ENCODE data around the gene VSTM2L. TPM values are rescaled to one million over a fixed set of nuclear protein-coding genes. Genes with fewer than 3 reads are reported as not detected.

VSTM2L gene
- total and polyA plus RNA-seq, 2 of the 4 experiments (the other 2 are of a cell fraction): 0.18 to 0.19 TPM

DNA sequence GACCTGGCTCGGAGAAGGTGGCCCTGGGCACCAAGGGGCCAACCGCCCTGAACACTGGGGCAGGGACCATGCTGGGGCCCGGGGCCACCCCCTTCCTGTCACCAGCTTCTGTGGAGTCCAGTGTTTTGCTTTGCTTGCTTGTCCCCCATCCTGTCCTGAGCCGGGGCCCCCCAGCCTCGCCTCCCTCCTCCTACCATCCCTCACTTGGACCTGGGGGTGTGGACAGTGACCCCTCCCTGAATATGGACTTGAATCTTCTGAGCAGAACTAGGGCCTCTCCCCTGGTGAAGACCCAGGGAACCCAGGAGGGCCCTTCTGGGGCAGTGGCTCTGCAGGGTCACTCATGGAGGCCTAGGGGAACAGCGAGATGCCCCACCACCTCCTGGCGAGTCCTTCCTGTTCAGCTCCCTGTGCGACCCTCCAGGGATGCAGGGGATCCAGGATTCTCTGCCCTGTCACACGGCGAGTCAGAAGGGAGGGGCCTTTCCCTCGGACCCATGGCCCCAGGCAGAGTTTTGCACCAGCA, 41.6 kb downstream of the VSTM2L start:
- CTCF ChIA-PET: no interaction called here
- Histone ChIP-seq H4K20me1 (ENCODE audit: insufficient read depth, low read length) (no peaks in the 10 kb centered on the region), H3K9me3 (ENCODE audit: control insufficient read depth, insufficient read depth, low read length) (peaks cover 10% of the 10 kb centered on the region), H3K4me3 (ENCODE audit: insufficient read depth, low read depth, low read length) (no peak overlapping the region), H2BK20ac (ENCODE audit: low read depth, low read length) (no peak overlapping the region), H3K14ac (replicated peaks; ENCODE audit: low read depth, low read length) (no peak overlapping the region), H3K4me2 (ENCODE audit: low read depth, low read length) (no peak overlapping the region), H3K27ac (ENCODE audit: insufficient read depth, low read length) (no peak overlapping the region), H4K91ac (ENCODE audit: insufficient read depth, low read depth, low read length) (no peak overlapping the region), H4K5ac (ENCODE audit: low read depth, low read length) (no peak overlapping the region), H3K23ac (ENCODE audit: low read depth, low read length) (no peak overlapping the region), H2BK15ac (ENCODE audit: low read depth, low read length) (no peak overlapping the region), H2BK120ac (ENCODE audit: low read depth, low read length) (no peak overlapping the region), H4K8ac (ENCODE audit: low read depth in 2 of 2, low read length in 2 of 2) (no peak overlapping the region), H3K79me1 (ENCODE audit: low read depth in 1 of 2, low read length in 2 of 2) (no peaks in the 10 kb centered on the region), H2BK5ac (ENCODE audit: low read depth, low read length, poor library complexity, severe bottlenecking) (no peak overlapping the region), H2AFZ (replicated peaks; ENCODE audit: low read length, poor library complexity) (no peak overlapping the region), H3K4ac (ENCODE audit: low read depth, low read length) (no peak overlapping the region), H2AK9ac (replicated peaks; ENCODE audit: low read depth, low read length, poor library complexity) (no peak overlapping the region), H2AK5ac (ENCODE audit: low read depth, low read length) (no peak overlapping the region), H3K27me3 (ENCODE audit: control insufficient read depth, insufficient read depth, low read length) (peaks cover 16% of the 10 kb centered on the region), H3K9me1 (ENCODE audit: insufficient read depth, low read length) (no peaks in the 10 kb centered on the region), H3K18ac (ENCODE audit: low read depth, low read length) (no peak overlapping the region), H3K56ac (ENCODE audit: extremely low read depth, insufficient read depth, low read length) (no peak overlapping the region), H3K36me3 (ENCODE audit: control insufficient read depth, insufficient read depth, low read length) (no peaks in the 10 kb centered on the region), H3K4me1 (ENCODE audit: control insufficient read depth, insufficient read depth, low read length) (no peaks in the 10 kb centered on the region), H3K9ac (ENCODE audit: low read depth, low read length) (no peak overlapping the region)
- POLR2A ChIA-PET (ENCODE audit: unreplicated experiment): no interaction called here
- no peak for DNase-seq
- no peak for ATAC-seq (ENCODE audit: low read depth)
- BruUV-seq (replicated peaks): no TSS peak
- intact Hi-C loops (cut with micrococcal nuclease) (no loop called here), dilution Hi-C loops (cut with HindIII; ENCODE audit: low sequenced_read_pairs, unreplicated experiment) (no loop called here), in situ Hi-C loops (cut with MboI; ENCODE audit: low sequenced_read_pairs) (no loop called here)
- WGBS, 2 experiments (ENCODE audit: extremely low coverage in 2 of 2, insufficient read length in 1 of 2): 56% methylated on average over 5 of the region's 11 CpGs; no CpG with 5 or more reads in 1 of the 2 experiments
- TF ChIP-seq, protein P1, sequence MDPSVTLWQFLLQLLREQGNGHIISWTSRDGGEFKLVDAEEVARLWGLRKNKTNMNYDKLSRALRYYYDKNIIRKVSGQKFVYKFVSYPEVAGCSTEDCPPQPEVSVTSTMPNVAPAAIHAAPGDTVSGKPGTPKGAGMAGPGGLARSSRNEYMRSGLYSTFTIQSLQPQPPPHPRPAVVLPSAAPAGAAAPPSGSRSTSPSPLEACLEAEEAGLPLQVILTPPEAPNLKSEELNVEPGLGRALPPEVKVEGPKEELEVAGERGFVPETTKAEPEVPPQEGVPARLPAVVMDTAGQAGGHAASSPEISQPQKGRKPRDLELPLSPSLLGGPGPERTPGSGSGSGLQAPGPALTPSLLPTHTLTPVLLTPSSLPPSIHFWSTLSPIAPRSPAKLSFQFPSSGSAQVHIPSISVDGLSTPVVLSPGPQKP (IDR thresholded peaks at IDR 0.05; ENCODE audit: borderline replicate concordance, low read depth, low read length): no peak
- TF ChIP-seq, protein P2, sequence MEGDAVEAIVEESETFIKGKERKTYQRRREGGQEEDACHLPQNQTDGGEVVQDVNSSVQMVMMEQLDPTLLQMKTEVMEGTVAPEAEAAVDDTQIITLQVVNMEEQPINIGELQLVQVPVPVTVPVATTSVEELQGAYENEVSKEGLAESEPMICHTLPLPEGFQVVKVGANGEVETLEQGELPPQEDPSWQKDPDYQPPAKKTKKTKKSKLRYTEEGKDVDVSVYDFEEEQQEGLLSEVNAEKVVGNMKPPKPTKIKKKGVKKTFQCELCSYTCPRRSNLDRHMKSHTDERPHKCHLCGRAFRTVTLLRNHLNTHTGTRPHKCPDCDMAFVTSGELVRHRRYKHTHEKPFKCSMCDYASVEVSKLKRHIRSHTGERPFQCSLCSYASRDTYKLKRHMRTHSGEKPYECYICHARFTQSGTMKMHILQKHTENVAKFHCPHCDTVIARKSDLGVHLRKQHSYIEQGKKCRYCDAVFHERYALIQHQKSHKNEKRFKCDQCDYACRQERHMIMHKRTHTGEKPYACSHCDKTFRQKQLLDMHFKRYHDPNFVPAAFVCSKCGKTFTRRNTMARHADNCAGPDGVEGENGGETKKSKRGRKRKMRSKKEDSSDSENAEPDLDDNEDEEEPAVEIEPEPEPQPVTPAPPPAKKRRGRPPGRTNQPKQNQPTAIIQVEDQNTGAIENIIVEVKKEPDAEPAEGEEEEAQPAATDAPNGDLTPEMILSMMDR (conservative IDR thresholded peaks at IDR 0.05; ENCODE audit: low read depth, low read length): no peak
- TF ChIP-seq POLR2A (IDR thresholded peaks at IDR 0.05; ENCODE audit: low read depth, low read length) (no peak), MAFK (IDR thresholded peaks at IDR 0.05; ENCODE audit: low read depth, low read length) (no peak), RAD21 (IDR thresholded peaks at IDR 0.05; ENCODE audit: low read length) (no peak), BHLHE40 (IDR thresholded peaks at IDR 0.05; ENCODE audit: low read depth, low read length) (no peak)
